ENCODE measurements around the gene ETV7. TPM values are rescaled to one million over a fixed set of nuclear protein-coding genes. Genes with fewer than 3 reads are reported as not detected.

ETV7 gene
- total RNA-seq, 3 donors from 2014 or later: 0.44 to 0.98 (median 0.80) TPM

DNA sequence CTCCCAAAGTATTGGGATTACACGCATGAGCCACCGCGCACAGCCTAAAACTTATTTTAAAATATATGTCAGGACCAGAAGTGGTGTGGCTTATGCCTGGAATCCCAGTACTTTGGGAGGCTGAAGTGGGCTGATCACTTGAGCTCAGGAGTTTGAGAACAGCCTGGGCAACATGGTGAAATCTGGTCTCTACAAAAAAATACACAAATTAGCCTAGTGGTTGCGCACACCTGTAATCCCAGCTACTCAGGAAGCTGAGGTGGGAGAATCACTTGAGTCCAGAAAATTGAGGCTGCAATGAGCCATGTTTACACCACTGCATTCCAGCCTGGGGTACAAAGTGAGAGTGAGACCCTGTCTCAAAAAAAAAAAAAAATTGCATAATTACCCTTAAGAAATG is 41.4 kb upstream of the ETV7 start:
- Histone ChIP-seq H3K27me3 (no peaks in the 10 kb centered on the region), H3K36me3 (no peaks in the 10 kb centered on the region), H3K4me1 (no peaks in the 10 kb centered on the region), H3K9me3 (no peaks in the 10 kb centered on the region), H3K4me3 (no peak overlapping the region), H3K27ac (no peak overlapping the region)
- intact Hi-C loops (cut with DNase I; ENCODE audit: low total_unique reads): no loop called here
- no peak for DNase-seq (ENCODE audit: low spot score in 2 of 2)
- peak in 1 of 3 donors; percentile 25 for TF ChIP-seq CTCF (IDR thresholded peaks at IDR 0.05)
- TF ChIP-seq POLR2A (IDR thresholded peaks at IDR 0.05): no peak
- no peak for TF ChIP-seq POLR2AphosphoS5 (IDR thresholded peaks at IDR 0.05)

GRCh38 chr6:36426622-36427021 is 39.2 kb upstream of the ETV7 start:
- intact Hi-C loops (cut with DNase I; ENCODE audit: low total_unique reads): no loop called here
- no peaks in the 10 kb centered on the region for H3K27me3 ChIP-seq
- no peak overlapping the region for H3K4me3 ChIP-seq
- no peak overlapping the region for H3K27ac ChIP-seq
- DNase-seq (ENCODE audit: low spot score in 2 of 2): no peak
- no peaks in the 10 kb centered on the region for H3K9me3 ChIP-seq
- H3K36me3 ChIP-seq: no peaks in the 10 kb centered on the region
- no peak for TF ChIP-seq CTCF (IDR thresholded peaks at IDR 0.05)
- no peak for TF ChIP-seq POLR2A (IDR thresholded peaks at IDR 0.05)
- TF ChIP-seq POLR2AphosphoS5 (IDR thresholded peaks at IDR 0.05): no peak
- peaks cover 0 to 6% of the 10 kb centered on the region in 2 donors for H3K4me1 ChIP-seq

- Histone ChIP-seq H3K27ac (peak overlapping the region; percentile 92 to 95), H3K9me3 (no peaks in the 10 kb centered on the region), H3K36me3 (no peaks in the 10 kb centered on the region), H3K4me3 (peak overlapping the region; percentile 49 to 71 (median 58)), H3K4me1 (peaks cover 0 to 6% of the 10 kb centered on the region in 2 donors), H3K27me3 (no peaks in the 10 kb centered on the region)
- intact Hi-C loops (cut with DNase I; ENCODE audit: low total_unique reads): no loop called here
- TF ChIP-seq POLR2AphosphoS5 (IDR thresholded peaks at IDR 0.05): peak; percentile 82 to 93 (median 87)
- no peak for TF ChIP-seq POLR2A (IDR thresholded peaks at IDR 0.05)
- peak; percentile 49 to 82 (median 56) for TF ChIP-seq CTCF (IDR thresholded peaks at IDR 0.05)
- DNase-seq (ENCODE audit: low spot score in 2 of 2): peak; percentile 97 to 98
These were observed 35.8 kb upstream of the ETV7 start for GRCh38 chr6:36423101-36423824.

DNA sequence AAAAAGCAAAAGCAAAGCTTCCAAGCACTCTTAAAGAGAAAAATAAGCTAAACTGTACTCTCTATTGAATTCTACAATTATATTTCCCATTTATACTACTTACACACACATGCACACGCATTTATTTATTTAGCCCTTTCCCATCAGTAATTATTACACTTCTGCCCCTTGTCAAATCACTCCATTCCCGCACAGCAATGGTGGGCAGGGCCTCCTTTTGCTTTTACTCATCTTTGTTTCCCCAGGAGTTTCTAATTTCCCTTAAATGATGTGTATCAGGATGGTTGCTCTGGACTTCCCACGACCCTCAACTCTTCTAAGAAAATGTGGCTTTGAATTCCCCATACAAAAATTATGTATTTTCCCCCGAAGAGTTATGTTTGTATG is 35.2 kb upstream of the ETV7 start:
- no peaks in the 10 kb centered on the region for H3K36me3 ChIP-seq
- no peak for DNase-seq (ENCODE audit: low spot score in 2 of 2)
- TF ChIP-seq POLR2AphosphoS5 (IDR thresholded peaks at IDR 0.05) (no peak), CTCF (IDR thresholded peaks at IDR 0.05) (no peak), POLR2A (IDR thresholded peaks at IDR 0.05) (no peak)
- H3K9me3 ChIP-seq: no peaks in the 10 kb centered on the region
- H3K27ac ChIP-seq: peak overlapping the region; percentile 92 to 95
- H3K4me3 ChIP-seq: peak overlapping the region; percentile 49 to 71 (median 58)
- intact Hi-C loops (cut with DNase I; ENCODE audit: low total_unique reads): no loop called here
- H3K27me3 ChIP-seq: no peaks in the 10 kb centered on the region
- H3K4me1 ChIP-seq: peaks cover 0 to 6% of the 10 kb centered on the region in 2 donors

GRCh38 chr6:36419310-36419709 is 31.8 kb upstream of the ETV7 start:
- no peak overlapping the region for H3K27ac ChIP-seq
- no peaks in the 10 kb centered on the region for H3K9me3 ChIP-seq
- no peaks in the 10 kb centered on the region for H3K27me3 ChIP-seq
- no peaks in the 10 kb centered on the region for H3K36me3 ChIP-seq
- no peak for TF ChIP-seq POLR2A (IDR thresholded peaks at IDR 0.05)
- TF ChIP-seq POLR2AphosphoS5 (IDR thresholded peaks at IDR 0.05): no peak
- TF ChIP-seq CTCF (IDR thresholded peaks at IDR 0.05): no peak
- intact Hi-C loops (cut with DNase I; ENCODE audit: low total_unique reads): no loop called here
- no peak overlapping the region for H3K4me3 ChIP-seq
- H3K4me1 ChIP-seq: peaks cover 0 to 6% of the 10 kb centered on the region in 2 donors
- no peak for DNase-seq (ENCODE audit: low spot score in 2 of 2)

All from breast epithelium (tissue), 4 donors.